Karpas-422 (cell line): ENCODE results near the gene ASCC3. TPM values are rescaled to one million over a fixed set of nuclear protein-coding genes. Genes with fewer than 3 reads are reported as not detected.

Experiments used
- DNase-seq: peaks from one replicate; pipeline ENCODE4 v3.0.0-alpha.2; 2015
- H2AFZ ChIP-seq: fragments of 200-600 bp; sonication (generic); 2 replicates; pipeline ENCODE4 v1.6.1; 2014; ENCODE audit warnings: antibody characterized with exemption, low read length, mixed read lengths
- H3K27ac ChIP-seq: fragments of 200-600 bp; sonication (generic); 2 replicates; pipeline ENCODE4 v1.5.1; 2014; ENCODE audit warnings: mild to moderate bottlenecking, low read length, moderate library complexity
- H3K27me3 ChIP-seq: fragments of 200-600 bp; sonication (generic); 2 replicates; pipeline ENCODE4 v1.6.1; 2014; ENCODE audit warnings: low read length, mixed read lengths
- H3K36me3 ChIP-seq: fragments of 200-600 bp; sonication (generic); 2 replicates; pipeline ENCODE4 v1.6.1; 2014; ENCODE audit warnings: low read length, mixed read lengths; ENCODE audit not compliant: insufficient read depth
- H3K4me1 ChIP-seq: fragments of 200-600 bp; sonication (generic); 2 replicates; pipeline ENCODE4 v1.6.1; 2014; ENCODE audit warnings: mild to moderate bottlenecking, low read length, mixed read lengths
- H3K4me2 ChIP-seq: fragments of 200-600 bp; sonication (generic); 2 replicates; pipeline ENCODE4 v1.6.1; 2014; ENCODE audit warnings: low read length, low read depth, mild to moderate bottlenecking; ENCODE audit not compliant: poor library complexity, severe bottlenecking
- H3K4me3 ChIP-seq: fragments of 200-600 bp; sonication (generic); 2 replicates; pipeline ENCODE4 v1.5.1; 2014; ENCODE audit warnings: mild to moderate bottlenecking, antibody characterized with exemption, low read length, mixed read lengths
- H3K79me2 ChIP-seq: fragments of 200-600 bp; sonication (generic); 2 replicates; pipeline ENCODE4 v1.6.1; 2014; ENCODE audit warnings: mild to moderate bottlenecking, low read length, mixed read lengths
- H3K9ac ChIP-seq: fragments of 200-600 bp; sonication (generic); 2 replicates; pipeline ENCODE4 v1.6.0; 2014; ENCODE audit warnings: low read length
- H3K9me2 ChIP-seq: fragments of 200-600 bp; sonication (generic), shearing (Covaris generic); replicated peaks from 2 replicates; pipeline ENCODE4 v1.6.0; 2014; ENCODE audit warnings: mild to moderate bottlenecking, low read length, moderate library complexity; ENCODE audit not compliant: insufficient read depth
- H3K9me3 ChIP-seq: fragments of 300-700, 200-600 bp; sonication (generic); 2 replicates; pipeline ENCODE4 v1.6.1; 2014; ENCODE audit warnings: low read length, mixed read lengths
- H4K20me1 ChIP-seq: fragments of 200-600 bp; sonication (generic); 2 replicates; pipeline ENCODE4 v1.6.1; 2014; ENCODE audit warnings: mild to moderate bottlenecking, antibody characterized with exemption, low read length, low read depth; ENCODE audit not compliant: insufficient read depth
- total RNA-seq: library from RNA; depleted of rRNA; stranded (reverse); fragments of >200 nt; shearing (Covaris generic); gene quantifications from 2 replicates; pipeline ENCODE4 v1.2.3, GENCODE V29; 2014; ENCODE audit warnings: low replicate concordance

ASCC3 gene
- total RNA-seq, 1 experiment from 2014 or later = 56.2 TPM

DNA sequence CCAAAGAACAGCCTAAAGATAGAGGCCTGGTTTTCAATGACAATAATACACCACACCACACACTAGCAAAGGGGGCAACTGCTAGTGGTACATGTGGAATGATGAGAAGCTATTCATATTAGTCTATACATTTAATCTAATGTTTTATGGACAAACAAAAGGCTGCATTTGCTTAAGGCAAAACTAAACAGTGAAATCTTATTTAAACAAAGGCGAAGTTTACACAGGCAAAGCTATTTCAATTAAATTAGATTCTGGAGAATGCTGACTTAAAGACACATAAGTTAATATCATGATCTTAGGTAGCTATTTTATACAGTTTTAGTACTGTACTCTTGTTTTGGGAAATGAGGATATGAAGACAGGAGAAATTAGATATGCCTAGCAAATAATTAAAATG lies 362.5 kb downstream of the ASCC3 start:
- Histone ChIP-seq H2AFZ (no peak overlapping the region), H3K27me3 (no peaks in the 10 kb centered on the region), H4K20me1 (no peaks in the 10 kb centered on the region), H3K36me3 (0 out of 2 replicates have a peak, but pooled peaks cover 3% of the 10 kb centered on the region), H3K4me3 (no peak overlapping the region), H3K79me2 (no peaks in the 10 kb centered on the region), H3K4me1 (no peaks in the 10 kb centered on the region), H3K9me2 (no peaks in the 10 kb centered on the region), H3K9ac (no peak overlapping the region), H3K4me2 (no peak overlapping the region), H3K9me3 (no peaks in the 10 kb centered on the region), H3K27ac (no peak overlapping the region)
- no peak for DNase-seq

DNA sequence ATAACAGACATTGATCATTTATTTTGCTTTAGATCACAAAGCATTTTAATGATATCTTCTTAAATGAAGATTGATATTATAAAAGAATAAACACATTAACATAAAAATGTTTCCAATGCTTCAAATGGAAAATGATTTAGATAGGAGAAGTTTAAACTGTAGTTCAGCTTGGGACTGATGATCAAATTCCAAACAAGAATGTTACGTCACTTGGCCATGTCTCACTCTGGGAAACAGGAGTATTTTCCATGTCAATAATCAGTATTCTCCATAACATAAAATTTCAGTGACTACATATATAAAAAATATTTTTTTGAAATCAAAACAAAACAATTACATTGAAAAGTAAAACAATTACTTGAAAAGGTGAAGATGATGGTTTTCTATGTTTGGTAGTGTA lies 363.5 kb downstream of the ASCC3 start:
- DNase-seq = no peak
- no peak overlapping the region for H3K4me3 ChIP-seq

DNA sequence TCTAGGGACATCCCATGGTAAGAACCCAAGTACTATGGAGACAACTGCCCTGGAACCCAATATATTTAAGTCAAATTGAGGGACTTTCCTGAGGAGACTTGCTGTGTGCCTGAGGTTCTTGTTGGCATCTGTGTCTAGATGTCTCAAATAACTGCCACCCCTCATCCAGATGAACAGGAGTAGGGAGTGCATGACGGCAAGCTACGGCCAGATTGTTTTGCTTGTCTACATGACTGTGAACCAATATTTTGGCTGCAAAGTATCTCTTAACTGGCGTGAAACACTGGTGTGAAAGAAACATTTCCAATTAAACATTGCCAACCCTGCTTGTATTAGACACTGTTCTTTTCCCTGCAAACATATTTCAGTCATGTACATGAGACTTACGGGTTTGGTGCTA lies 364.0 kb downstream of the ASCC3 start:
- H3K9ac ChIP-seq = no peak overlapping the region
- peaks cover 7% of the 10 kb centered on the region; the same call in 1 of the 2 replicates for H3K36me3 ChIP-seq
- H3K9me3 ChIP-seq = no peaks in the 10 kb centered on the region
- H3K27me3 ChIP-seq = no peaks in the 10 kb centered on the region
- H2AFZ ChIP-seq = no peak overlapping the region
- H3K4me1 ChIP-seq = no peaks in the 10 kb centered on the region
- H3K27ac ChIP-seq = no peak overlapping the region
- no peak for DNase-seq
- no peaks in the 10 kb centered on the region for H3K9me2 ChIP-seq
- H3K79me2 ChIP-seq = no peaks in the 10 kb centered on the region
- no peak overlapping the region for H3K4me2 ChIP-seq
- no peak overlapping the region for H3K4me3 ChIP-seq
- no peaks in the 10 kb centered on the region for H4K20me1 ChIP-seq

More for the DNA sequence above, 363.5 kb downstream of the ASCC3 start:
- H3K4me1 ChIP-seq = no peaks in the 10 kb centered on the region
- H3K27me3 ChIP-seq = no peaks in the 10 kb centered on the region
- H3K9me3 ChIP-seq = no peaks in the 10 kb centered on the region
- H3K9me2 ChIP-seq = no peaks in the 10 kb centered on the region
- no peaks in the 10 kb centered on the region for H3K79me2 ChIP-seq
- H3K36me3 ChIP-seq = peaks cover 5% of the 10 kb centered on the region; the same call in 1 of the 2 replicates
- H4K20me1 ChIP-seq = no peaks in the 10 kb centered on the region
- no peak overlapping the region for H3K27ac ChIP-seq
- no peak overlapping the region for H3K4me2 ChIP-seq
- no peak overlapping the region for H2AFZ ChIP-seq
- no peak overlapping the region for H3K9ac ChIP-seq

DNA sequence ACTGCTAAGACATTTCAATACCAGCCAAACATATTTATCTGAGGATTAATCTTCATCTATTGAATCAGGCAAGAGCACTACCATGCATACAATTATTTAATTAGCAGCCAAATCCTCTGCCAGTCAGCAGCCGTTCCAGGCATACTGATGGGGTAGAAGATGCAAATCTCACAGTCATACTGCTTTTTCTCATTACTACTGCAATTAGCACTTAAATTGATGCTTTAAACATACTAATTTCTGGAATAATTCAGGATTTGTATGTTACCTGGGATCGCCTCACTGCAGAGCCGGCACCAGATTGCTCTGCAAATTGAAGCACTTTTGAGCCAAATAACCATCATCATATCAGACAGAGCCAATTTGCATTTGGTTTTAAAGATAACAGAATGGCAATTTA lies 366.5 kb downstream of the ASCC3 start:
- Histone ChIP-seq H3K36me3 (peaks cover 7% of the 10 kb centered on the region; the same call in 1 of the 2 replicates), H3K79me2 (no peaks in the 10 kb centered on the region), H3K4me2 (no peak overlapping the region), H3K27me3 (no peaks in the 10 kb centered on the region), H2AFZ (no peak overlapping the region), H3K27ac (no peak overlapping the region), H3K9me2 (no peaks in the 10 kb centered on the region), H4K20me1 (no peaks in the 10 kb centered on the region), H3K4me3 (no peak overlapping the region), H3K9me3 (no peaks in the 10 kb centered on the region), H3K9ac (no peak overlapping the region), H3K4me1 (no peaks in the 10 kb centered on the region)
- DNase-seq = no peak

DNA sequence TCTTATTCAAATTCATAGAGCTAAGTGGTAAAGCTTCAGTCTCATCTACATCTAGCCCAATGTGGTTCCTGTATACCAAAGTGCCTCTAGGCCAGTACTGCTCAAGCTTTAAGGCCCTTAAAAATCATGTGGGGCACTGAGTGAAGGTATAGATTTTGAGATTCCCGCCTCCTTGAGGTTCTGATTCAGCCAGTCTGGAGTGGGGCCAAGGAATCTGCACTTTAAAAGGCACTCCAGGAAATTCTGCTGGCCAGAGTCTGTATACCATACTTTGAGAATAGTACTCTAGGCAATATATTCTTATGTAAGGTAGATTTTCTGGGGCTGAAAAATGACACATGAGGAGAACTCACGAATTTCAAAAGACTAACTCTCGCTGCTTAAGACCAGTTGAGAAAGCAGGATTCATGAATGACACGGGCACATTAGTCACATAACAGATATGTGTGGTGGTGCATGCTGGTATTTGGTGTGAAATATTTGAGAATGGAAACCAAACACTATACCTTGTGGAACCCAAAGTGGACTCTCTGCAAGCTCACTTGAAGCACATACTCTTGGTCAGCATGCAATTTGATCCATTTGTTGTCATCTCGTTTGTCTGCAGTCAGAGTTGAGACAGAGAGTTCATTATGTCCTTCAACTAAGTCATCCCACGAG lies 368.8 kb downstream of the ASCC3 start:
- Histone ChIP-seq H3K4me1 (no peaks in the 10 kb centered on the region), H3K79me2 (no peaks in the 10 kb centered on the region), H4K20me1 (no peaks in the 10 kb centered on the region), H3K27ac (no peak overlapping the region), H3K9me3 (no peaks in the 10 kb centered on the region), H2AFZ (no peak overlapping the region), H3K4me3 (no peak overlapping the region), H3K27me3 (no peaks in the 10 kb centered on the region), H3K9me2 (no peaks in the 10 kb centered on the region), H3K36me3 (peaks cover 11% of the 10 kb centered on the region; the same call in 1 of the 2 replicates), H3K4me2 (no peak overlapping the region), H3K9ac (no peak overlapping the region)
- DNase-seq = no peak

DNA sequence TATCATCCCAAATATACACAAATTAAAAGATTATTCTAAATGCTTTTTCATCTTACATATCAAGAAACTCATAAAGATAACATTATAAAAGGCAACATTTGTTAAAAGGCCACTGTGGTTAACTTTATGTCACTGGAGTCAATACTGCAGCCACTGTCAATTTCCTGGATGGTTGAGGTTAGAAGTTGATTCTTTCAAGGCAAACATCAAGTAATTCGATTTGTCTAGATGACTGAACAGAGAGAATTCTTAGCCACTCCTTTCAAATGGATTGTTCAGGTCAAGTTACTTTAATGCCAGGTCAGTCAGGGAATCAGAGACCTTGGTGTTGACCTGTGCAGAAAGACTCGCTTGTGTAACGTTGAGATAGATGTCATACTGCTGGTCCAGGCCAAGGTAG lies 372.0 kb downstream of the ASCC3 start:
- DNase-seq = no peak
- Histone ChIP-seq H3K4me1 (no peaks in the 10 kb centered on the region), H2AFZ (no peak overlapping the region), H3K27ac (no peak overlapping the region), H3K79me2 (no peaks in the 10 kb centered on the region), H3K9me3 (no peaks in the 10 kb centered on the region), H3K4me2 (no peak overlapping the region), H3K36me3 (peaks cover 8% of the 10 kb centered on the region; the same call in 1 of the 2 replicates), H3K4me3 (no peak overlapping the region), H3K27me3 (no peaks in the 10 kb centered on the region), H4K20me1 (no peaks in the 10 kb centered on the region), H3K9ac (no peak overlapping the region), H3K9me2 (no peaks in the 10 kb centered on the region)

DNA sequence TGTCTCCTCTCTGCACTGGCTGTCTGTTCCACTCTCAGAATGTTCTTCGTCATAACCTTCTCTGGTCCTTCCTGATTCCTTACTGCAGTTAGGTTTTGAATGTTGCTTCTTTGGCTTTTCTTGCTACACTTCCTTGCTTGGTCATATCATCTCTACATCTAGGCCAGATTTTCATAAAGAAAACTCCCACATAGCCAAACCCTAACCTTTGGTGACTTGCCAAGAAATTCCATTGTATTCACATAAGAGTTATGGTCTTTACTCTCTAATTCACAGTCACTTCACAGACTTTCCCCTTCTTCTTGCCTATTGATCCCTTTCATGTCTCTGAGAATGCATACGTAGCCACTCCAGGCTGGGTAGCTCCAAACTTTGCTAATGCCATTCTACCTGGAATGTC lies 374.5 kb downstream of the ASCC3 start:
- Histone ChIP-seq H4K20me1 (no peaks in the 10 kb centered on the region), H3K9me3 (no peaks in the 10 kb centered on the region), H3K79me2 (no peaks in the 10 kb centered on the region), H3K27me3 (no peaks in the 10 kb centered on the region), H3K27ac (no peak overlapping the region), H3K4me3 (no peak overlapping the region), H3K9ac (no peak overlapping the region), H3K9me2 (no peaks in the 10 kb centered on the region), H3K4me2 (no peak overlapping the region), H3K36me3 (0 out of 2 replicates have a peak, but pooled peaks cover 4% of the 10 kb centered on the region), H3K4me1 (no peaks in the 10 kb centered on the region), H2AFZ (no peak overlapping the region)
- no peak for DNase-seq

DNA sequence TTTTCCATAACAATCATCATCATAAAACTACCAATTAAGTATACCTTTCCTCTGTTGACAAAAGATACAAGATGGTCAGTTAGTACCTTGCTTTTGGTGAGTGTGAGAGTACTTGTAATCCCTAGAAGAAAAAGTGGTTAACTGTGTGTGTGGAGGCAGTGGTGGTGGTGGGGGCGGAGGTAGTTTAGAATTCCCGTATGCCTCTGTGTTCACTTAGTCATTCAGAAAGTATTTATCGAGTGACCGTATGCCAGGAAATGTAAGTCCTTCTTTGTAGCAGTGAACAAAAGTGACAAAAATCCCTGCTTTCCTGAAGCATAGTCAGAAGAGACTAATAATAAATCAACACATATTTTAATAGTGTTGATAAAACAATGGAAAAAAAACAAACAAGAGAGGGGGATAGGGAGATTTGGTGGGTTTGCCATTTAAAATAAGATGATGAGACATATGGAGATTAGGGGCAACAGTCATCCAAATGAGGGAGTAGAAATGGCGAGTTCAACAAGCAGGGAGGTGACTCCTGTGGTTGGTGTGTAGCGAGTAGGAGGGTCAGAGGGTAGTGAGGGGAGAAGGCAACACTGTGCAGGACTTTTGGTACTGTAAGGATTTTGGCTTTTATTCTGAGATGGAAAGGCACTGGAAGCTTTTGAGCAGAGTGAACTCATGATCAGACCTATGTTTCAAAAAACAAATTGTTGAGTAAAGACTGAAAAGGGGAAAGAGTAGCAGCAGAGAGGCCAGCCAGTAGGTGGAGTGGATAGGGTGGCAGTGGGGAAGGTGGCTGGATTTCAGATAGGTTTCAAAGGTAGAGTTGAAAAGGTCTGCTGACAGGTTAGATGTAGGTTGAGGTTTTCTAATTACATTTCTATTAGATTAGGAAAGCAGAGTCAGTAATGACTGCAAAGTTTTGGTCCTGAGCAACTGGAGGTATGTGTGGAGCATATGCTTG lies 376.1 kb downstream of the ASCC3 start:
- H3K4me1 ChIP-seq = no peaks in the 10 kb centered on the region
- H3K9ac ChIP-seq = no peak overlapping the region
- no peaks in the 10 kb centered on the region for H3K9me2 ChIP-seq
- no peak overlapping the region for H3K4me3 ChIP-seq
- no peak overlapping the region for H3K4me2 ChIP-seq
- H3K79me2 ChIP-seq = no peaks in the 10 kb centered on the region
- H3K9me3 ChIP-seq = no peaks in the 10 kb centered on the region
- H3K36me3 ChIP-seq = 0 out of 2 replicates have a peak, but pooled peaks cover 4% of the 10 kb centered on the region
- no peaks in the 10 kb centered on the region for H4K20me1 ChIP-seq
- no peaks in the 10 kb centered on the region for H3K27me3 ChIP-seq
- H3K27ac ChIP-seq = no peak overlapping the region
- no peak overlapping the region for H2AFZ ChIP-seq
- no peak for DNase-seq
